ENCODE measurements around the gene APP.

The APP gene

DNA sequence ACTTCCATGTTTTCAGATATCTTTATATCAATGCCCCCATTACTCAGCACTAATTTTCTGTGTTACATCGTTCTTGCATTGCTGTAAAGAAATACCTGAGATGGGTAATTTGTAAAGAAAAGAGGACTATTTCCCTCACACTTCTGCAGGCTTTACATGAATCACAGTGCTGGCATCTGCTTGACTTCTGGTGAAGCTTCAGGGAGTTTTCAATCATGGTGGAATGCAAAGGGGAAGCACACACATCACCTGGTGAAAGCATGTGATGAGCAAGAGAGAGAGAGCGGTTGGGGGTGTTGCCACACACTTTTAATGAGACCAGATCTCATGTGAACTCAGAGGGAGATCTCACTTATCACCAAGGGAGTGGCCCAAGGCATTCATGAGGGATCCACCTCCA lies 14.9 kb upstream of the APP start:
- TF ChIP-seq POLR2AphosphoS5 (IDR thresholded peaks at IDR 0.05; ENCODE audit: low read depth, low read length), result no peak
- TF ChIP-seq PAX5 (IDR thresholded peaks at IDR 0.05; ENCODE audit: insufficient read depth, low read length, severe bottlenecking), result no peak
- no peak for TF ChIP-seq TAF1 (IDR thresholded peaks at IDR 0.05; ENCODE audit: low read depth, low read length)
- no peak for TF ChIP-seq POU2F2 (IDR thresholded peaks at IDR 0.05; ENCODE audit: low read depth, low read length)
- TF ChIP-seq SPI1 (IDR thresholded peaks at IDR 0.05; ENCODE audit: low read depth, low read length), result no peak
- TF ChIP-seq POLR2A (IDR thresholded peaks at IDR 0.05; ENCODE audit: low read depth, low read length), result no peak
- no peak for DNase-seq (ENCODE audit: insufficient read length, low spot score)
- FAIRE-seq, result no peak

DNA sequence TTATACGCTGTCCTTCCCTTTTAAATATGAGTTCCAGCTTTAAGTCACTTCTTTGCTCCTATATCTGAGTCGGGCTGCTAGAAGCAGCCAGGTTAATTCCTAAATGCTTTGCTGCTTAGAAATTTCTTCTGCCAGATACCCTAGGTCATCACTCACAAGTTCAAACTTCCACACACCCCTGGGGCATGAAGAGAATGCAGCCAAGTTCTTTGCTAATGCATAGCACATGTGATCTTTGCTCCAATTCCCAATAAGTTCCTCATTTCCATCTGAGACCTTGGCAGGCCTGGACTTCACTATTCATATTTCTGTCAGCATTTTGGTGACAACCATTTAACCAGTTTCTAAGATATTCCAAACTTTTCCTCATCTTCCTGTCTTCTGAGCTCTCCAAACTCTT lies 14.5 kb upstream of the APP start:
- FAIRE-seq (no peak), DNase-seq (ENCODE audit: insufficient read length, low spot score) (no peak)
- TF ChIP-seq POU2F2 (IDR thresholded peaks at IDR 0.05; ENCODE audit: low read depth, low read length) (no peak), POLR2AphosphoS5 (IDR thresholded peaks at IDR 0.05; ENCODE audit: low read depth, low read length) (no peak), PAX5 (IDR thresholded peaks at IDR 0.05; ENCODE audit: insufficient read depth, low read length, severe bottlenecking) (no peak), SPI1 (IDR thresholded peaks at IDR 0.05; ENCODE audit: low read depth, low read length) (no peak), TAF1 (IDR thresholded peaks at IDR 0.05; ENCODE audit: low read depth, low read length) (no peak), POLR2A (IDR thresholded peaks at IDR 0.05; ENCODE audit: low read depth, low read length) (no peak)

GRCh38 chr21:26179501-26179900 lies 8.9 kb upstream of the APP start:
- no peak for FAIRE-seq
- TF ChIP-seq POLR2AphosphoS5 (IDR thresholded peaks at IDR 0.05; ENCODE audit: low read depth, low read length) (no peak), SPI1 (IDR thresholded peaks at IDR 0.05; ENCODE audit: low read depth, low read length) (no peak), POLR2A (IDR thresholded peaks at IDR 0.05; ENCODE audit: low read depth, low read length) (no peak), PAX5 (IDR thresholded peaks at IDR 0.05; ENCODE audit: insufficient read depth, low read length, severe bottlenecking) (no peak), TAF1 (IDR thresholded peaks at IDR 0.05; ENCODE audit: low read depth, low read length) (no peak), POU2F2 (IDR thresholded peaks at IDR 0.05; ENCODE audit: low read depth, low read length) (no peak)
- DNase-seq (ENCODE audit: insufficient read length, low spot score), result no peak

- FAIRE-seq, result no peak
- no peak for DNase-seq (ENCODE audit: insufficient read length, low spot score)
- TF ChIP-seq PAX5 (IDR thresholded peaks at IDR 0.05; ENCODE audit: insufficient read depth, low read length, severe bottlenecking) (no peak), SPI1 (IDR thresholded peaks at IDR 0.05; ENCODE audit: low read depth, low read length) (no peak), POLR2AphosphoS5 (IDR thresholded peaks at IDR 0.05; ENCODE audit: low read depth, low read length) (no peak), TAF1 (IDR thresholded peaks at IDR 0.05; ENCODE audit: low read depth, low read length) (no peak), POU2F2 (IDR thresholded peaks at IDR 0.05; ENCODE audit: low read depth, low read length) (no peak), POLR2A (IDR thresholded peaks at IDR 0.05; ENCODE audit: low read depth, low read length) (no peak)
Observed at GRCh38 chr21:26177746-26178426, 7.3 kb upstream of the APP start.

DNA sequence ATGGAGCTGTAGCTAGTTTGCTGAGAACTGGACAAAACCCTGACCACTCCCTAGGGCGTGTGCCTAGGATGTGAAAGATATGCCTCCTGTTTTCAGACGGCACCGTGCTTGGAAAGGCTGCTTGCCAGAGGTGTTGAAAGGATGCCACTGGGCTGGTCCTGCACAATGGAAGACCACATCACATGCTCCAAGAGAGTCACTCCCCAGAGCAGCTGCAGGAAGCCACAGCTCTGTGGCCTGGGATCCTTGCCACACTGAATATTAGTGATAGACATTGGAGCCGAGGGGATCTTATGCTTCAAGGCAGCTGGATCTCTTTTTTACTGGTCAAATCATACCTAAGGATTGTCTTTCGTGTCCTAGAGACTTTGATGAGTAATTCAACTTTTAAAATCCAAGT lies 6.6 kb upstream of the APP start:
- TF ChIP-seq PAX5 (IDR thresholded peaks at IDR 0.05; ENCODE audit: insufficient read depth, low read length, severe bottlenecking), result no peak
- TF ChIP-seq POU2F2 (IDR thresholded peaks at IDR 0.05; ENCODE audit: low read depth, low read length), result no peak
- no peak for TF ChIP-seq SPI1 (IDR thresholded peaks at IDR 0.05; ENCODE audit: low read depth, low read length)
- no peak for TF ChIP-seq POLR2A (IDR thresholded peaks at IDR 0.05; ENCODE audit: low read depth, low read length)
- no peak for TF ChIP-seq POLR2AphosphoS5 (IDR thresholded peaks at IDR 0.05; ENCODE audit: low read depth, low read length)
- no peak for TF ChIP-seq TAF1 (IDR thresholded peaks at IDR 0.05; ENCODE audit: low read depth, low read length)
- DNase-seq (ENCODE audit: insufficient read length, low spot score), result no peak
- no peak for FAIRE-seq

GRCh38 chr21:26171258-26172100 lies 909 bp upstream of the APP start:
- no peak for TF ChIP-seq SPI1 (IDR thresholded peaks at IDR 0.05; ENCODE audit: low read depth, low read length)
- no peak for TF ChIP-seq POLR2AphosphoS5 (IDR thresholded peaks at IDR 0.05; ENCODE audit: low read depth, low read length)
- no peak for TF ChIP-seq POU2F2 (IDR thresholded peaks at IDR 0.05; ENCODE audit: low read depth, low read length)
- TF ChIP-seq TAF1 (IDR thresholded peaks at IDR 0.05; ENCODE audit: low read depth, low read length), result no peak
- no peak for TF ChIP-seq PAX5 (IDR thresholded peaks at IDR 0.05; ENCODE audit: insufficient read depth, low read length, severe bottlenecking)
- TF ChIP-seq POLR2A (IDR thresholded peaks at IDR 0.05; ENCODE audit: low read depth, low read length), result no peak
- no peak for DNase-seq (ENCODE audit: insufficient read length, low spot score)
- FAIRE-seq, result no peak

DNA sequence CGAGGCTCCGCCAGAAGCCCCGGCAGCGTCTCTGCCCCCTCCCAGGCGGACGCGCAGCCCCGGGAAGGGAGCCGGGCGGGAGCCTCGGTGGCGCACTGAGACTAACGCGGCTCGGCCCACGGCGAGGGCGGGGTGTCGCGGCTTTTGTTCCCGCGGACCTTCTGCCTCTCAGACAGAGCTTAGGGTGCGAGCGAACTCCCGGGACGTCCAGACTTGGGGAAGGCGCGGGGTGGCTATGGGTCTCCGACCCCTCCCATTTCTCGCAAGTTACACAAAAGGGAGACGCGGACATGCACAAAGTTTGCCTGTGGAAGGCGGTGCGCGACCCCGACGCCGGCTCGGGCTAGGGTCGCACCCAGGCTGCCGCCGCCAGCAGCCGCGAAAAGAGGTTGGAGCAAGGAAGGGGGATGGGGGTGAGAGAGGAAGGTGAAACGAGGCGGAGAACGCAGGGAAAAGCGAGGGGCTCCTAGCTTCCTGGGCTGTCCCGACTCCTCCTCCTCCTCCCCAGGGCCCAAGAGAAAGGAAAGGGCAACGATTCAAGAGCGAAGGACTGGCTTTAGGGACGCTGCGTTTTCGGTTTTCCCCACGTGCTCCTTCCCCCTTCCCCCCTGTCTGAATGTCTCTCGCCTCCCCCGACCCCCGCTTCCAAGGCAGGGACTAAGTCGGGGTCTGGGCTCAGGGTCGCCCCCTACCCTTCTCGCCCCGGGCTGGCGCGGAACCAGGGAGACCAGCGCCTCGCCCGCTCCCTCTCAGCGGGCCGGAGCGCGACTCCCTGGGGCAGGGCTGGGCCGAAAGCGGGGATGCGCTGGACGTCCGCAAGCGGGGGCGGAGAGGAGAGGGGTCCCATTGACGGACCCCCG lies 729 bp downstream of the APP start:
- DNase-seq (ENCODE audit: insufficient read length, low spot score), result peak; percentile 13
- TF ChIP-seq POLR2A (IDR thresholded peaks at IDR 0.05; ENCODE audit: low read depth, low read length) (no peak), POU2F2 (IDR thresholded peaks at IDR 0.05; ENCODE audit: low read depth, low read length) (no peak), POLR2AphosphoS5 (IDR thresholded peaks at IDR 0.05; ENCODE audit: low read depth, low read length) (no peak), SPI1 (IDR thresholded peaks at IDR 0.05; ENCODE audit: low read depth, low read length) (no peak), PAX5 (IDR thresholded peaks at IDR 0.05; ENCODE audit: insufficient read depth, low read length, severe bottlenecking) (no peak), TAF1 (IDR thresholded peaks at IDR 0.05; ENCODE audit: low read depth, low read length) (no peak)
- no peak for FAIRE-seq

DNA sequence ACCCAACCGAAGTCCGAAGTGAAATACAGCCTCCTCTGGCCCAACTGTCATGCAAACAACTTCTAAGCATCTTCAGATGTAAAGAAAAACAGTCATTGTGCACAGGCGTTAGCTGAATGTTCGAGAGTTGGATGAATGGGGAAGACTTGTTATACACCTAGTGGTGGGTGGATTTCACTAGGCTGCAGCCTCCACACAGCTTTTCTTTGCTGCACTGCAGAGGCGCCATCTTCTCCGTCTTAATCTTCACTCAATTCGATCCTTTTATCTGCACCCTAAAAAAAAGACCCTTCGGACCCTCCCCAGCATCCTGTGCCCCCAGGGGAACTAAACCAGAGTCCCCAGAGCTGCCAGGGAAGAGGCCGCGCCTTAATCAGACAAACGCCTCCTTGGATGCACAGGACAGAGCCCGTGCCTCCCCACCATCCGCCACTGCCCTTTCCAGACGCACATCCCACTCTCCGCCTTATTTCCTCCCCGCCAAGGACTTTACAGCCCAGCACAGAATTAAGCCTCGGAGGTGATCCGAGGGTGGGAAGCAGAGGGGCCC lies 1.4 kb downstream of the APP start:
- FAIRE-seq (no peak), DNase-seq (ENCODE audit: insufficient read length, low spot score) (no peak)
- no peak for TF ChIP-seq POLR2AphosphoS5 (IDR thresholded peaks at IDR 0.05; ENCODE audit: low read depth, low read length)
- TF ChIP-seq PAX5 (IDR thresholded peaks at IDR 0.05; ENCODE audit: insufficient read depth, low read length, severe bottlenecking), result no peak
- no peak for TF ChIP-seq SPI1 (IDR thresholded peaks at IDR 0.05; ENCODE audit: low read depth, low read length)
- TF ChIP-seq POLR2A (IDR thresholded peaks at IDR 0.05; ENCODE audit: low read depth, low read length), result no peak
- TF ChIP-seq TAF1 (IDR thresholded peaks at IDR 0.05; ENCODE audit: low read depth, low read length), result no peak
- no peak for TF ChIP-seq POU2F2 (IDR thresholded peaks at IDR 0.05; ENCODE audit: low read depth, low read length)

Measured in GM12891 (cell line).